ENCODE data around the gene KCNMA1. TPM values are rescaled to one million over a fixed set of nuclear protein-coding genes. Genes with fewer than 3 reads are reported as not detected.

The KCNMA1 gene
- total and polyA plus RNA-seq, 9 of the 15 experiments (the other 6 are each of a cell fraction or from before 2014, with no cell fraction given): 0.01 to 0.95 (median 0.15) TPM; not detected in 4

DNA sequence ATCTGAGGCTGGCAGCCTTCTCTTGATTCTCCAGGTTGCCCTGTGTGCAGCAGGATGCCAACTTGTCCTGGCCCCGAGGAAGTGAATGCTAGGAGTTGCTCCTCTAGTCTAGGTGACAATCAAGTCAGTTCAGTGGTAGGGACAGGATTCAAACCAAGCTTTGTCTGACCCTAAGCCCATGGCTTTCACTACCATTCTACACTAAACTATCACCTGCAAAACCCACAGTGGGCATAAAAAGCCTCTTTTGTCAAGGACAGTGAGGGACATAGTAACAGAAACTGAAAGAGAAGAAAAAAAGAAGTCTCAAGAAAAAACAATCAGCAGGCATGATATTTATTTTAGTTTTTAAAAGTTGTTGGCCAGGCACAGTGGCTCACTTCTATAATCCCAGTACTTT, 33.5 kb downstream of the KCNMA1 start (continued):
- TF ChIP-seq, protein P1, sequence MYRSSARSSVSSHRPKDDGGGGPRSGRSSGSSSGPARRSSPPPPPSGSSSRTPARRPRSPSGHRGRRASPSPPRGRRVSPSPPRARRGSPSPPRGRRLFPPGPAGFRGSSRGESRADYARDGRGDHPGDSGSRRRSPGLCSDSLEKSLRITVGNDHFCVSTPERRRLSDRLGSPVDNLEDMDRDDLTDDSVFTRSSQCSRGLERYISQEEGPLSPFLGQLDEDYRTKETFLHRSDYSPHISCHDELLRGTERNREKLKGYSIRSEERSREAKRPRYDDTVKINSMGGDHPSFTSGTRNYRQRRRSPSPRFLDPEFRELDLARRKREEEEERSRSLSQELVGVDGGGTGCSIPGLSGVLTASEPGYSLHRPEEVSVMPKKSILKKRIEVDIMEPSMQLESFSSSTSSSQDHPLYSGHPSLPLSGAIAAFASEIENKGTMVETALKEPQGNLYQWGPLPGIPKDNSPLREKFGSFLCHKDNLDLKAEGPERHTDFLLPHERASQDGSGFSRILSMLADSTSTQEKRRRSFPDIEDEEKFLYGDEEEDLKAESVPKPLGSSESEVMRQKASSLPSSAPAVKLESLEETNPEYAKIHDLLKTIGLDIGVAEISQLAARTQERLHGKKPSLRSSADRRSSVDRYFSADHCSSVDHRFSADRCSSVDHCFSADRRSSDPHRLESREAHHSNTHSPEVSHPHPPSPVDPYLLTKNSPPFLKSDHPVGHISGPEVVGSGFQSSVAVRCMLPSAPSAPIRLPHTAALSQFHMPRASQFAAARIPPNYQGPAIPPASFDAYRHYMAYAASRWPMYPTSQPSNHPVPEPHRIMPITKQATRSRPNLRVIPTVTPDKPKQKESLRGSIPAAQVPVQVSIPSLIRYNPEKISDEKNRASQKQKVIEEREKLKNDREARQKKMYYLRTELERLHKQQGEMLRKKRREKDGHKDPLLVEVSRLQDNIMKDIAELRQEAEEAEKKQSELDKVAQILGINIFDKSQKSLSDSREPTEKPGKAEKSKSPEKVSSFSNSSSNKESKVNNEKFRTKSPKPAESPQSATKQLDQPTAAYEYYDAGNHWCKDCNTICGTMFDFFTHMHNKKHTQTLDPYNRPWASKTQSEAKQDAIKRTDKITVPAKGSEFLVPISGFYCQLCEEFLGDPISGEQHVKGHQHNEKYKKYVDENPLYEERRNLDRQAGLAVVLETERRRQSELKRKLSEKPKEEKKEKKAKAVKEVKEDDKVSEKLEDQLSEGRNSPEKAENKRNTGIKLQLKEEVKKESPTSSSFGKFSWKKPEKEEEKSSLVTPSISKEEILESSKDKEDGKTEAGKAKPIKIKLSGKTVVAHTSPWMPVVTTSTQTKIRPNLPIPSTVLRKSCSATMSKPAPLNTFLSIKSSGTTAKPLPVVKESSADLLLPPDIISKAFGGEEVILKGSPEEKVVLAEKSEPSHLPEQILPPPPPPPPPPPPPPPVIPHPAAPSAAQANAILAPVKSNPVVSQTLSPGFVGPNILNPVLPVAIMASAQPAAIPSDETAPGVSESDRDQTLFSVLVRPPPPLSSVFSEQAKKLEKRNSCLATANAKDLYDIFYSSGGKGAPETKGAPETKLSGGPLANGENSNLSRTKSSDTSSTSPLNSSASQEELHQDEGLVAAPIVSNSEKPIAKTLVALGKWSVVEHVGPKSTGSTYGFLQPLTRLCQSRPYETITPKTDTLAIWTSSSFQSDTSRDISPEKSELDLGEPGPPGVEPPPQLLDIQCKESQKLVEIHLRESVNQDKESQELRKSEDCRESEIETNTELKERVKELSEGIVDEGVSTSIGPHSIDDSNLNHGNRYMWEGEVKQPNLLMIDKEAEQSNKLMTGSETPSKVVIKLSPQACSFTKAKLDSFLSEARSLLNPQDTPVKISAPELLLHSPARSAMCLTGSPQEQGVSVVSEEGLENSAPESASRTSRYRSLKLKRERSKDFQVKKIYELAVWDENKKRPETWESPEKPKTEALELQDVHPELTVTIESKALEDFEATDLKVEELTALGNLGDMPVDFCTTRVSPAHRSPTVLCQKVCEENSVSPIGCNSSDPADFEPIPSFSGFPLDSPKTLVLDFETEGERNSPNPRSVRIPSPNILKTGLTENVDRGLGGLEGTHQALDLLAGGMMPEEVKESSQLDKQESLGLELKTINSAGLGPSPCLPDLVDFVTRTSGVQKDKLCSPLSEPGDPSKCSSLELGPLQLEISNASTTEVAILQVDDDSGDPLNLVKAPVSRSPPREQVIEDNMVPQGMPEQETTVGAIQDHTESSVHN (IDR thresholded peaks at IDR 0.05; ENCODE audit: borderline replicate concordance in 1 of 2, low read depth in 1 of 2): no peak
- no peak for TF ChIP-seq ARID1B (IDR thresholded peaks at IDR 0.05)
- no peak for TF ChIP-seq ZNF583 (CRISPR knock-in tag; IDR thresholded peaks at IDR 0.05)
- TF ChIP-seq, protein P2, sequence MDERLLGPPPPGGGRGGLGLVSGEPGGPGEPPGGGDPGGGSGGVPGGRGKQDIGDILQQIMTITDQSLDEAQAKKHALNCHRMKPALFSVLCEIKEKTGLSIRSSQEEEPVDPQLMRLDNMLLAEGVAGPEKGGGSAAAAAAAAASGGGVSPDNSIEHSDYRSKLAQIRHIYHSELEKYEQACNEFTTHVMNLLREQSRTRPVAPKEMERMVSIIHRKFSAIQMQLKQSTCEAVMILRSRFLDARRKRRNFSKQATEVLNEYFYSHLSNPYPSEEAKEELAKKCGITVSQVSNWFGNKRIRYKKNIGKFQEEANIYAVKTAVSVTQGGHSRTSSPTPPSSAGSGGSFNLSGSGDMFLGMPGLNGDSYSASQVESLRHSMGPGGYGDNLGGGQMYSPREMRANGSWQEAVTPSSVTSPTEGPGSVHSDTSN (CRISPR knock-in tag; IDR thresholded peaks at IDR 0.05; ENCODE audit: low read depth): no peak
- TF ChIP-seq, protein P2 (tag; conservative IDR thresholded peaks at IDR 0.05; ENCODE audit: low read depth): no peak
- TF ChIP-seq ZNF263 (CRISPR knock-in tag; IDR thresholded peaks at IDR 0.05; ENCODE audit: borderline replicate concordance): no peak
- no peak for TF ChIP-seq GTF3C2 (IDR thresholded peaks at IDR 0.05; ENCODE audit: borderline replicate concordance, extremely low read depth, insufficient read length)
- no peak for TF ChIP-seq ZNF785 (CRISPR knock-in tag; IDR thresholded peaks at IDR 0.05)
- TF ChIP-seq, protein P3, sequence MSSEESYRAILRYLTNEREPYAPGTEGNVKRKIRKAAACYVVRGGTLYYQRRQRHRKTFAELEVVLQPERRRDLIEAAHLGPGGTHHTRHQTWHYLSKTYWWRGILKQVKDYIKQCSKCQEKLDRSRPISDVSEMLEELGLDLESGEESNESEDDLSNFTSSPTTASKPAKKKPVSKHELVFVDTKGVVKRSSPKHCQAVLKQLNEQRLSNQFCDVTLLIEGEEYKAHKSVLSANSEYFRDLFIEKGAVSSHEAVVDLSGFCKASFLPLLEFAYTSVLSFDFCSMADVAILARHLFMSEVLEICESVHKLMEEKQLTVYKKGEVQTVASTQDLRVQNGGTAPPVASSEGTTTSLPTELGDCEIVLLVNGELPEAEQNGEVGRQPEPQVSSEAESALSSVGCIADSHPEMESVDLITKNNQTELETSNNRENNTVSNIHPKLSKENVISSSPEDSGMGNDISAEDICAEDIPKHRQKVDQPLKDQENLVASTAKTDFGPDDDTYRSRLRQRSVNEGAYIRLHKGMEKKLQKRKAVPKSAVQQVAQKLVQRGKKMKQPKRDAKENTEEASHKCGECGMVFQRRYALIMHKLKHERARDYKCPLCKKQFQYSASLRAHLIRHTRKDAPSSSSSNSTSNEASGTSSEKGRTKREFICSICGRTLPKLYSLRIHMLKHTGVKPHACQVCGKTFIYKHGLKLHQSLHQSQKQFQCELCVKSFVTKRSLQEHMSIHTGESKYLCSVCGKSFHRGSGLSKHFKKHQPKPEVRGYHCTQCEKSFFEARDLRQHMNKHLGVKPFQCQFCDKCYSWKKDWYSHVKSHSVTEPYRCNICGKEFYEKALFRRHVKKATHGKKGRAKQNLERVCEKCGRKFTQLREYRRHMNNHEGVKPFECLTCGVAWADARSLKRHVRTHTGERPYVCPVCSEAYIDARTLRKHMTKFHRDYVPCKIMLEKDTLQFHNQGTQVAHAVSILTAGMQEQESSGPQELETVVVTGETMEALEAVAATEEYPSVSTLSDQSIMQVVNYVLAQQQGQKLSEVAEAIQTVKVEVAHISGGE (CRISPR knock-in tag; IDR thresholded peaks at IDR 0.05): no peak
